CD14-positive monocyte (primary cell): ENCODE results near the gene BCAR3. TPM values are rescaled to one million over a fixed set of nuclear protein-coding genes. Genes with fewer than 3 reads are reported as not detected.

Source experiments
- DNase-seq, 3 donors: peaks; one replicate each; pipeline ENCODE4 v3.0.0-alpha.2; 2011 to 2022
- H2AFZ ChIP-seq: 2 replicates; pipeline ENCODE4 v1.6.0; 2012; ENCODE audit warnings: mild to moderate bottlenecking, low read depth, low read length, inconsistent platforms; ENCODE audit not compliant: insufficient read depth, poor library complexity, severe bottlenecking
- H3K27ac ChIP-seq, 2 donors: 1 replicate in 1 of 2; 2 replicates in 1 of 2; pipeline ENCODE4 v1.5.1; 2012 to 2013; ENCODE audit warnings: low read length in 2 of 2, control low read depth in 1 of 2, inconsistent platforms in 1 of 2, low read depth in 1 of 2, mild to moderate bottlenecking in 1 of 2
- H3K27me3 ChIP-seq, 2 donors: one replicate each; pipeline versions ENCODE4 v1.6.0 to v1.6.1; 2011 to 2013; ENCODE audit warnings: low read length in 2 of 2; ENCODE audit not compliant: control insufficient read depth in 2 of 2, insufficient read depth in 2 of 2
- H3K36me3 ChIP-seq, 2 donors: replicated peaks in 1 of 2; 1 replicate in 1 of 2; 2 replicates in 1 of 2; pipeline versions ENCODE4 v1.5.1 to v1.6.1; 2012 to 2013; ENCODE audit warnings: low read length in 2 of 2, control low read depth in 1 of 2, inconsistent platforms in 1 of 2, mild to moderate bottlenecking in 1 of 2; ENCODE audit not compliant: insufficient read depth in 2 of 2, control insufficient read depth in 1 of 2
- H3K4me1 ChIP-seq, 2 donors: 1 replicate in 1 of 2; 2 replicates in 1 of 2; pipeline versions ENCODE4 v1.5.1 to v1.6.1; 2012 to 2013; ENCODE audit warnings: low read length in 2 of 2, control low read depth in 1 of 2, inconsistent platforms in 1 of 2, mild to moderate bottlenecking in 1 of 2, moderate library complexity in 1 of 2; ENCODE audit not compliant: insufficient read depth in 2 of 2, control insufficient read depth in 1 of 2
- H3K4me2 ChIP-seq: replicated peaks from 2 replicates; pipeline ENCODE3; 2012; ENCODE audit warnings: low read length, moderate library complexity, mild to moderate bottlenecking; ENCODE audit not compliant: poor library complexity, severe bottlenecking; ENCODE audit errors: extremely low read depth
- H3K4me3 ChIP-seq, 3 experiments: fragments of 200-600 bp in 1 of 3; sonication (generic) in 1 of 3; replicated peaks in 1 of 3; 1 replicate in 2 of 3; 2 replicates in 1 of 3; pipeline ENCODE4 v1.5.1; 2011 to 2013; ENCODE audit warnings: low read length in 3 of 3, mild to moderate bottlenecking in 3 of 3, control low read depth in 2 of 3, low read depth in 2 of 3, inconsistent platforms in 1 of 3, moderate library complexity in 1 of 3
- H3K79me2 ChIP-seq: 2 replicates; pipeline ENCODE4 v1.6.0; 2012; ENCODE audit warnings: mild to moderate bottlenecking, control low read depth, inconsistent platforms, low read length, moderate library complexity; ENCODE audit not compliant: insufficient read depth
- H3K9ac ChIP-seq: 2 replicates; pipeline ENCODE4 v1.6.0; 2017; ENCODE audit warnings: low read length, mild to moderate bottlenecking; ENCODE audit not compliant: insufficient read depth, poor library complexity, severe bottlenecking
- H3K9me3 ChIP-seq, 2 donors: replicated peaks in 1 of 2; 1 replicate in 1 of 2; 2 replicates in 1 of 2; pipeline versions ENCODE4 v1.5.1 to v1.6.1; 2012 to 2013; ENCODE audit warnings: low read length in 2 of 2, control low read depth in 1 of 2; ENCODE audit not compliant: control insufficient read depth in 1 of 2, insufficient read depth in 1 of 2
- H4K20me1 ChIP-seq: 2 replicates; pipeline ENCODE4 v1.6.0; 2012; ENCODE audit warnings: mild to moderate bottlenecking, low read length, control low read depth, moderate library complexity; ENCODE audit not compliant: insufficient read depth
- H3K27ac Mint-ChIP-seq, 7 donors: one replicate each; pipeline ENCODE4 v1.8.0; 2020; ENCODE audit warnings: mild to moderate bottlenecking in 7 of 7, mixed read lengths in 7 of 7, moderate library complexity in 6 of 7, inconsistent platforms in 2 of 7
- H3K27me3 Mint-ChIP-seq, 3 donors: one replicate each; pipeline ENCODE4 v1.8.0; 2021 to 2022; ENCODE audit warnings: low read depth in 3 of 3, mild to moderate bottlenecking in 3 of 3, mixed read lengths in 3 of 3, moderate library complexity in 3 of 3, inconsistent platforms in 1 of 3
- H3K36me3 Mint-ChIP-seq, 2 donors: one replicate each; pipeline ENCODE4 v1.8.0; 2020; ENCODE audit warnings: mixed read lengths in 2 of 2, inconsistent platforms in 1 of 2, mild to moderate bottlenecking in 1 of 2
- H3K4me1 Mint-ChIP-seq: one replicate; pipeline ENCODE4 v1.8.0; 2020; ENCODE audit warnings: mild to moderate bottlenecking, mixed read lengths
- H3K4me3 Mint-ChIP-seq, 2 donors: one replicate each; pipeline ENCODE4 v1.8.0; 2020; ENCODE audit warnings: mild to moderate bottlenecking in 2 of 2, mixed read lengths in 2 of 2, moderate library complexity in 1 of 2
- H3K9me3 Mint-ChIP-seq, 7 donors: one replicate each; pipeline ENCODE4 v1.8.0; 2020 to 2022; ENCODE audit warnings: mixed read lengths in 7 of 7, mild to moderate bottlenecking in 6 of 7, moderate library complexity in 6 of 7, inconsistent platforms in 2 of 7
- WGBS: methylation state at CpG from one replicate; pipeline ENCODE4 v1.1.5; 2013; ENCODE audit warnings: missing lambda C conversion rate; ENCODE audit not compliant: insufficient coverage; 5-methylcytosine and 5-hydroxymethylcytosine counted together
- intact Hi-C, 2 donors: fragments of 100-400 bp; cut with micrococcal nuclease; formaldehyde crosslinking; loops; one replicate each; pipeline versions ENCODE4 v1.15.0 to v1.15.1; 2023
- polyA plus RNA-seq, 3 donors: library from polyadenylated mRNA; depleted of rRNA in 1 of 3; unstranded in 2 of 3; stranded (reverse) in 1 of 3; fragments of 300-500 nt in 2 of 3; fragments of >200 nt in 1 of 3; fragmentation: Illumina TruSeq in 2 of 3; gene quantifications; 1 replicate in 2 of 3; 2 replicates in 1 of 3; pipeline ENCODE4 v1.2.3, GENCODE V29; 2012 to 2021
- TF ChIP-seq, protein P1 (sequence below): fragments of 200-600 bp; IDR thresholded peaks from one replicate; pipeline ENCODE4 v1.8.0; 2022; ENCODE audit warnings: antibody characterized with exemption, mild to moderate bottlenecking

Gene BCAR3
- polyA plus RNA-seq, 3 donors: 0.05 to 0.41 TPM; not detected in 1

DNA sequence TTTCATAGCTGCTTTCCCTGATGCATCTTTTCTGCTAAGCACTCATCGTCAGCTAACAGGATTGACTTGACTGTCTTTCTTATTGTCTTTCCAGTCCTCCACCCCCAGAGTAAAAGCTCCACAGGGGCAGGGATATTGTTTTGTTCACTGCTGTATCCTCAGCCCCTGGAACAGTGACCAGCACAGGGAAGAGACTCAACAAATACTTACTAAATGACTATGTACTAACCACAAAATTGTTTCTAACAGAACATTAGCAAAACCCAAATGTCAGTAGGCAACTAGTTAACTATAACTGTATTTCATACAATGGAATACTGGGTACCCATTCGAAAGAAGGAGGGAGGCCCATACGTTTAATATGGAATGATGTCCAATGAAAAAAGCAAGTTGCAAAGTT is 53.0 kb downstream of the BCAR3 start:
- Mint-ChIP-seq H3K36me3 (no peaks in the 10 kb centered on the region), H3K4me3 (no peak overlapping the region), H3K27me3 (peaks cover 0 to 3% (median 0%) of the 10 kb centered on the region in 3 donors), H3K4me1 (no peaks in the 10 kb centered on the region), H3K9me3 (no peaks in the 10 kb centered on the region), H3K27ac (no peak overlapping the region)
- no peak overlapping the region for H2AFZ ChIP-seq
- TF ChIP-seq, protein P1, sequence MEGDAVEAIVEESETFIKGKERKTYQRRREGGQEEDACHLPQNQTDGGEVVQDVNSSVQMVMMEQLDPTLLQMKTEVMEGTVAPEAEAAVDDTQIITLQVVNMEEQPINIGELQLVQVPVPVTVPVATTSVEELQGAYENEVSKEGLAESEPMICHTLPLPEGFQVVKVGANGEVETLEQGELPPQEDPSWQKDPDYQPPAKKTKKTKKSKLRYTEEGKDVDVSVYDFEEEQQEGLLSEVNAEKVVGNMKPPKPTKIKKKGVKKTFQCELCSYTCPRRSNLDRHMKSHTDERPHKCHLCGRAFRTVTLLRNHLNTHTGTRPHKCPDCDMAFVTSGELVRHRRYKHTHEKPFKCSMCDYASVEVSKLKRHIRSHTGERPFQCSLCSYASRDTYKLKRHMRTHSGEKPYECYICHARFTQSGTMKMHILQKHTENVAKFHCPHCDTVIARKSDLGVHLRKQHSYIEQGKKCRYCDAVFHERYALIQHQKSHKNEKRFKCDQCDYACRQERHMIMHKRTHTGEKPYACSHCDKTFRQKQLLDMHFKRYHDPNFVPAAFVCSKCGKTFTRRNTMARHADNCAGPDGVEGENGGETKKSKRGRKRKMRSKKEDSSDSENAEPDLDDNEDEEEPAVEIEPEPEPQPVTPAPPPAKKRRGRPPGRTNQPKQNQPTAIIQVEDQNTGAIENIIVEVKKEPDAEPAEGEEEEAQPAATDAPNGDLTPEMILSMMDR: no peak
- no peak for DNase-seq
- H3K27ac ChIP-seq: no peak overlapping the region
- 100% methylated on average over 1 of the region's 3 CpGs for WGBS
- H4K20me1 ChIP-seq: no peaks in the 10 kb centered on the region
- H3K79me2 ChIP-seq: no peaks in the 10 kb centered on the region
- no peak overlapping the region for H3K4me3 ChIP-seq
- H3K9me3 ChIP-seq: no peaks in the 10 kb centered on the region
- H3K27me3 ChIP-seq: no peaks in the 10 kb centered on the region
- no peak overlapping the region for H3K9ac ChIP-seq
- H3K4me2 ChIP-seq: no peak overlapping the region
- H3K36me3 ChIP-seq: no peaks in the 10 kb centered on the region
- intact Hi-C loops: loop anchor here in 1 of 2 donors (2.0 kb wide), 1 partner anchor 186 kb away; no protein-coding TSS in a partner anchor
- H3K4me1 ChIP-seq: no peaks in the 10 kb centered on the region

DNA sequence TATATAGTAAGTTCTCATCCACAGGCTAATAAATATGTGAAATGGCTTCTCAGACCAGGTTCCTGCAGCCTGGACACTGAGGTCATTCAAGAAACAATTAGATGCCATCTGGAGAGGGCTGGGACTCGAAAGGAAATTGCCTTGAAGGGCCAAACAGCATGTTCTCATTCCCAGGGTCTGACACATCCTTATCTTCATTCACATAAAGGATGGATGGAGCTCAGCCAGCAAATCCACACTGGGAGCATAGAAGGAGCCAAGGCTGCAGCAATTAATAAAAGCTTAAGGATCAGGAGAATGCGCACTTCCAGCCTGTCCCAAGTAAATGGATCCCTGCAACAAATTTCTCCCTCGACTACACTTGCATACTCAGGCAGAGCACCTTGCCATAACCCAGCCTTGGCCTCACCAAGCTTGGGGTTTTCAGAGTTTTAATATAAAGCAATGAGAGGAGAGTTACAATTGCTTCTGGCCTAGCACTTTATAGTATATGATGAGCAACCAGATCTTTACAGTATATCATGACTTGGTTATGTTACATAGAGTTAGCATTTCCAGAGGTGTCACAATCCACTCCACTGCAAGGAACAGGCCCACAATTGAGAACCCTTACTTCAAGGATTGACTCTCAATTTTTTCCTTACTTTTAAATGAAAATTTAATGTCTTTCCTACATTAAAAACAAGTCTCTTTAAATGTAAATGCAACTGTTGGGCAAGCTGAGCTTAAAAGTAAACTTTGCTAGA is 55.9 kb downstream of the BCAR3 start:
- Mint-ChIP-seq H3K36me3 (no peaks in the 10 kb centered on the region), H3K4me3 (no peak overlapping the region), H3K27ac (no peak overlapping the region), H3K27me3 (peaks cover 0 to 3% (median 0%) of the 10 kb centered on the region in 3 donors), H3K4me1 (no peaks in the 10 kb centered on the region), H3K9me3 (no peaks in the 10 kb centered on the region)
- WGBS: 90% methylated on average over 1 of the region's 3 CpGs
- no peak overlapping the region for H3K4me3 ChIP-seq
- no peak overlapping the region for H2AFZ ChIP-seq
- TF ChIP-seq, protein P1: no peak
- no peaks in the 10 kb centered on the region for H3K4me1 ChIP-seq
- no peaks in the 10 kb centered on the region for H3K27me3 ChIP-seq
- H3K36me3 ChIP-seq: no peaks in the 10 kb centered on the region
- no peaks in the 10 kb centered on the region for H3K9me3 ChIP-seq
- no peak for DNase-seq
- H3K27ac ChIP-seq: no peak overlapping the region
- intact Hi-C loops: no loop called here
- no peak overlapping the region for H3K4me2 ChIP-seq
- no peak overlapping the region for H3K9ac ChIP-seq
- H4K20me1 ChIP-seq: no peaks in the 10 kb centered on the region
- H3K79me2 ChIP-seq: no peaks in the 10 kb centered on the region
